Liver (tissue), 3 donors: Measurements from ENCODE around the gene SLC7A10.

ENCODE experiments used
- RAD21 ChIP-seq, 2 donors: IDR thresholded peaks; 2 replicates each; pipeline ENCODE4 v1.6.1; 2016; ENCODE audit warnings: antibody characterized with exemption in 2 of 2, mild to moderate bottlenecking in 2 of 2
- TAF1 ChIP-seq: conservative IDR thresholded peaks from 2 replicates; pipeline ENCODE4 v1.6.1; 2016; ENCODE audit warnings: antibody characterized with exemption, mild to moderate bottlenecking
- TF ChIP-seq, protein P1 (sequence below): fragments of 150-350 bp; IDR thresholded peaks from 2 replicates; pipeline ENCODE4 v1.5.1; 2017; ENCODE audit warnings: improper control_type of control experiment, low read depth, low read length; ENCODE audit not compliant: missing input control
- TF ChIP-seq, protein P2 (sequence below): IDR thresholded peaks from 2 replicates; pipeline ENCODE4 v1.6.1; 2016; ENCODE audit warnings: antibody characterized with exemption, mild to moderate bottlenecking
- donor health status: healthy.
- donor health status: healthy.

DNA sequence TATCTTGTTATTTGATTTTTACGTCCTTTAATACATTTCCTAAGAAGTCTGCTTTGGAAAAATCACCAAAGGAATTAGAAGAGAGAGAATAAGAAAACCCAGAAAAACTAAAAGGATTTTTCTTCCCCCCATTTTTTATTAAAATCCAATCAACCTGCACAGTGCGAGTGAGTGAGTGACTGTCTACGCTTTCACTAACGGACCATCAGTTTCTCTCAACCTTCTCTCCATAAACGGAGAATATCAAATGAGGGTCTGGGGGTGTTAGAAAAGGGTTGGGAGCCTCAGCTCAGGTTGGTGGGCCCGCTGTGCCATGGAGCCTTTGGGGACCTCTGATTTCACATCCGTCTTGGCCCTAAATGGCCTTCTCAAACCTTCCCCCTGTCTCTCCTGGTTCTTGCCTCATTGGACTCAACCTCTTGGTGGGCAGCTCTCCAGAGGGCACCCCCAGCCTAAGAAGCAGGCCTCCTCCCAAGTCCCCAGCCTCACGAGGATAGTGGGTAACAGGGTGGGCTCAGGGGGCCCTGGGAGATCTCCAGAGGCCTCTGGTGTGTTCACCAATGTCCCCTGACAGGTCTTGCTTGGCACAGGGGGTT lies 32.3 kb downstream of the SLC7A10 start:
- TF ChIP-seq, protein P1, sequence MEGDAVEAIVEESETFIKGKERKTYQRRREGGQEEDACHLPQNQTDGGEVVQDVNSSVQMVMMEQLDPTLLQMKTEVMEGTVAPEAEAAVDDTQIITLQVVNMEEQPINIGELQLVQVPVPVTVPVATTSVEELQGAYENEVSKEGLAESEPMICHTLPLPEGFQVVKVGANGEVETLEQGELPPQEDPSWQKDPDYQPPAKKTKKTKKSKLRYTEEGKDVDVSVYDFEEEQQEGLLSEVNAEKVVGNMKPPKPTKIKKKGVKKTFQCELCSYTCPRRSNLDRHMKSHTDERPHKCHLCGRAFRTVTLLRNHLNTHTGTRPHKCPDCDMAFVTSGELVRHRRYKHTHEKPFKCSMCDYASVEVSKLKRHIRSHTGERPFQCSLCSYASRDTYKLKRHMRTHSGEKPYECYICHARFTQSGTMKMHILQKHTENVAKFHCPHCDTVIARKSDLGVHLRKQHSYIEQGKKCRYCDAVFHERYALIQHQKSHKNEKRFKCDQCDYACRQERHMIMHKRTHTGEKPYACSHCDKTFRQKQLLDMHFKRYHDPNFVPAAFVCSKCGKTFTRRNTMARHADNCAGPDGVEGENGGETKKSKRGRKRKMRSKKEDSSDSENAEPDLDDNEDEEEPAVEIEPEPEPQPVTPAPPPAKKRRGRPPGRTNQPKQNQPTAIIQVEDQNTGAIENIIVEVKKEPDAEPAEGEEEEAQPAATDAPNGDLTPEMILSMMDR, result no peak
- TF ChIP-seq, protein P2, sequence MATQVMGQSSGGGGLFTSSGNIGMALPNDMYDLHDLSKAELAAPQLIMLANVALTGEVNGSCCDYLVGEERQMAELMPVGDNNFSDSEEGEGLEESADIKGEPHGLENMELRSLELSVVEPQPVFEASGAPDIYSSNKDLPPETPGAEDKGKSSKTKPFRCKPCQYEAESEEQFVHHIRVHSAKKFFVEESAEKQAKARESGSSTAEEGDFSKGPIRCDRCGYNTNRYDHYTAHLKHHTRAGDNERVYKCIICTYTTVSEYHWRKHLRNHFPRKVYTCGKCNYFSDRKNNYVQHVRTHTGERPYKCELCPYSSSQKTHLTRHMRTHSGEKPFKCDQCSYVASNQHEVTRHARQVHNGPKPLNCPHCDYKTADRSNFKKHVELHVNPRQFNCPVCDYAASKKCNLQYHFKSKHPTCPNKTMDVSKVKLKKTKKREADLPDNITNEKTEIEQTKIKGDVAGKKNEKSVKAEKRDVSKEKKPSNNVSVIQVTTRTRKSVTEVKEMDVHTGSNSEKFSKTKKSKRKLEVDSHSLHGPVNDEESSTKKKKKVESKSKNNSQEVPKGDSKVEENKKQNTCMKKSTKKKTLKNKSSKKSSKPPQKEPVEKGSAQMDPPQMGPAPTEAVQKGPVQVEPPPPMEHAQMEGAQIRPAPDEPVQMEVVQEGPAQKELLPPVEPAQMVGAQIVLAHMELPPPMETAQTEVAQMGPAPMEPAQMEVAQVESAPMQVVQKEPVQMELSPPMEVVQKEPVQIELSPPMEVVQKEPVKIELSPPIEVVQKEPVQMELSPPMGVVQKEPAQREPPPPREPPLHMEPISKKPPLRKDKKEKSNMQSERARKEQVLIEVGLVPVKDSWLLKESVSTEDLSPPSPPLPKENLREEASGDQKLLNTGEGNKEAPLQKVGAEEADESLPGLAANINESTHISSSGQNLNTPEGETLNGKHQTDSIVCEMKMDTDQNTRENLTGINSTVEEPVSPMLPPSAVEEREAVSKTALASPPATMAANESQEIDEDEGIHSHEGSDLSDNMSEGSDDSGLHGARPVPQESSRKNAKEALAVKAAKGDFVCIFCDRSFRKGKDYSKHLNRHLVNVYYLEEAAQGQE, result no peak
- TF ChIP-seq TAF1 (no peak), RAD21 (IDR thresholded peaks at IDR 0.05) (no peak)
